HG03135 (cell line): Measurements from ENCODE around the gene WIPI1.
"Not testable (repeated sequence)": the region's sequence is repeated elsewhere in the genome, so short reads cannot be mapped to it uniquely, and the experiment has no call there.

Experiments used
- ATAC-seq: cut with Tn5 transposase; IDR thresholded peaks from one replicate; pipeline ENCODE4 v1.9.1; 2021; ENCODE audit warnings: mild to moderate bottlenecking, moderate library complexity; ENCODE audit not compliant: unreplicated experiment

The WIPI1 gene

GRCh38 chr17:68420065-68420464 is 37.2 kb downstream of the WIPI1 start:
- no peak for ATAC-seq

- ATAC-seq: no peak
These were observed 38.4 kb downstream of the WIPI1 start for GRCh38 chr17:68418876-68419275.

DNA sequence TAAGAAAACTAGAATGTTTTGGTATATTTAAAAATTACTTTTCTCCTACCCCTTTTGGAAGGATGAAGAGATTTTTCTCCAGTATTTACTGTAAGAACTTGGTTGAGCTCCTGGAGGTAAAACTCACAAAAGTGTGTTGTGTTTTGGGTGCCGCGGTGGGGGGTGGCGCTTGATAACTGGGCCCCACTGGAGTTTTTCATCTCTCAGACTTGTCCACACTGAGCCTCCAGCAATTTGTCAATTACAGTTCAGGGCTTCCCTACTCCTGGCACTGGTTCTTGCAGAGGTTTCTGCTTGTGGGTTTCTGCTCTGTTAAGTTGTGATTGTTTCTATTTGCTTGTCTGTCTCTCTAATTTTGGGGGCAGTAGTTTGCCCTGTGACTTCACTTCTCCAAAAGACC is 40.0 kb downstream of the WIPI1 start:
- no peak for ATAC-seq

GRCh38 chr17:68414901-68415300 is 42.4 kb downstream of the WIPI1 start:
- not testable (repeated sequence) for ATAC-seq

DNA sequence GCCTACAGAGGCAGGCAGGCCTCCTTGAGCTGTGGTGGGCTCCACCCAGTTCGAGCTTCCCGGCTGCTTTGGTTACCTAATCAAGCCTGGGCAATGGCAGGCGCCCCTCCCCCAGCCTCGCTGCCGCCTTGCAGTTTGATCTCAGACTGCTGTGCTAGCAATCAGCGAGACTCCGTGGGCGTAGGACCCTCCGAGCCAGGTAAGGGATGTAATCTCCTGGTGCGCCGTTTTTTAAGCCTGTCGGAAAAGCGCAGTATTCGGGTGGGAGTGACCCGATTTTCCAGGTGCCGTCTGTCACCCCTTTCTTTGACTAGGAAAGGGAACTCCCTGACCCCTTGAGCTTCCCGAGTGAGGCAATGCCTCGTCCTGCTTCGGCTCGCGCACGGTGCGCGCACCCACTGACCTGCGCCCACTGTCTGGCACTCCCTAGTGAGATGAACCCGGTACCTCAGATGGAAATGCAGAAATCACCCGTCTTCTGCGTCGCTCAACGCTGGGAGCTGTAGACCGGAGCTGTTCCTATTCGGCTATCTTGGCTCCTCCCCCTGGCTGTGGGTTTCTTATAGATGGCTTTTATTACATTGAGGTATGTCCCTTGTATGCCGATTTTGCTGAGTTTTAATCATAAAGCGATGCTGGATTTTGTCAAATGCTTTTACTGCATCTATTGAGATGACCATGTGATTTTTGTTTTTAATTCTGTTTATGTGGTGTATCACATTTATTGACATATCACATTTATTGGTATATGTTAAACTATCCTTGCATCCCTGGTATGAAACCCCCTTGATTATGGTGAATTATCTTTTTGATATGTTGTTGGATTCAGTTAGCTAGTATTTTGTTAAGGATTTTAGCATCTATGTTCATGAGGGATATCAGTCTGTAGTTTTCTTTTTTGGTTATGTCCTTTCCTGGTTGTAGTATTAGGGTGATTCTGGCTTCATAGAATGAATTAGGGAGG is 43.4 kb downstream of the WIPI1 start:
- ATAC-seq: not testable (repeated sequence)

DNA sequence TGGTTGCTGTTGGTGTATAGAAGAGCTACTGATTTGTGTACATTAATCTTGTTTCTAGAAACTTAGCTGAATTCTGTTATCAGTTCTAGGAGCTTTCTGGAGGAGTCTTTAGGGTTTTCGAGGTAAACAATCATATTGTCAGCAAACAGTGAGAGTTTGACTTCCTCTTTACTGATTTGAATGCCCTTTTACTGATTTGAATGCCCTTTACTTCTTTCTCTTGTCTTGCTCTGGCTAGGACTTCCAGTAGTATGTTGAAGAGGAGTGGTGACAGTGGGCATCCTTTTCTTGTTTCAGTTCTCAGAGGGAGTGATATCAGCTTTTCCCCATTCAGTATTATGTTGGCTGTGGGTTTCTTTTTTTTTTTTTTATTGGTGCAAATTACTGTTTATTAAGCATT is 49.6 kb downstream of the WIPI1 start:
- ATAC-seq: not testable (repeated sequence)

DNA sequence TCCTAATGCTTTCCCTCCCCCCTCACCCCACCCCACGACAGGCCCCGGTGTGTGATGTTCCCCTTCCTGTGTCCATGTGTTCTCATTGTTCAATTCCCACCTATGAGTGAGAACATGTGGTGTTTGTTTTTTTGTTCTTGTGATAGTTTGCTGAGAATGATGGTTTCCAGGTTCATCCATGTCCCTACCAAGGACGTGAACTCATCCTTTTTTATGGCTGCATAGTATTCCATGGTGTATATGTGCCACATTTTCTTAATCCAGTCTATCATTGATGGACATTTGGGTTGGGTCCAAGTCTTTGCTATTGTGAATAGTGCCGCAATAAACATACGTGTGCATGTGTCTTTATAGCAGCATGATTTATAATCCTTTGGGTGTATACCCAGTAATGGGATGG is 53.5 kb downstream of the WIPI1 start:
- not testable (repeated sequence) for ATAC-seq

DNA sequence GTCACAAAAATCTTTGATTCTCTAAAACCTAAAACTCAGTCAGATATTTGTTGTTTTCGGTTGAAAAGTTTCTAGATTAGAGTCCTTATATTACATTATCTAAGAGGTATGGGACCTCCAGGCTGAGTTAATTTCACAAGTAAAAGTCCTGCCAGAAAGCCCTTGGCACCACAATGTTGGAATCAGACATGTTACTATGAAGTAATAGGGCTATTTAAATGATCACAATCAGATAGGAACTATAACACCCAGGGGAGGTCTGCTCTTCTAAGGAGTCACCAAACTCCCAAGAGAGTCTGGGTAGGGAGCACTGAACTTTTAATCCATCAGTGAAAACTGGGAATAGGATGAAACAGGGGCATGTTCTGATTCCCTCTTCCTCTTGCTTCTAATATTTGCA is 54.2 kb downstream of the WIPI1 start:
- ATAC-seq: no peak

DNA sequence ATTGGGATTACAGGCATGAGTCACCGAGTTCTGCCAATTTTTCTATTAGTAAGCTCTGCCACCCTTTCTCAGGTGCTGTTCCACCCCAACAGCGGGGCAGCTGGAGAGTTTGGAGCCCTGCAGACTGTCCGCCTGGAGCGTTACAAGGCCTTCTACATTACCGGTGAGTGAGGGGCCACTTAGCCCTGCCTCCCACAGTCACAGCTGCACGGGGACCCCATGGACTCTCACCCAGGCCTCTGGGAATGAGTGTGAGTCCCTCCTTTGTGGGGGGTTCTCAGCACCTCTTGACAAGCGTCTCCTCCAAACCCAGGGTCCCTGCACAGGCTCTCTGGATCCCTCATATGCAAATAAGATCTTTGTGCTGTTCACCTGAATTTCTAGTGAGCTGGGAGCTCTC is 56.0 kb downstream of the WIPI1 start:
- no peak for ATAC-seq

- no peak for ATAC-seq
These were observed 56.9 kb downstream of the WIPI1 start for GRCh38 chr17:68400404-68400735.

GRCh38 chr17:68399638-68400403 is 57.5 kb downstream of the WIPI1 start:
- ATAC-seq: no peak

GRCh38 chr17:68398691-68399637 is 58.3 kb downstream of the WIPI1 start:
- ATAC-seq: peak; percentile 83

- ATAC-seq: no peak
These were observed 60.2 kb downstream of the WIPI1 start for GRCh38 chr17:68397108-68397536.

- ATAC-seq: no peak
These were observed 60.8 kb downstream of the WIPI1 start for GRCh38 chr17:68396226-68397107.

DNA sequence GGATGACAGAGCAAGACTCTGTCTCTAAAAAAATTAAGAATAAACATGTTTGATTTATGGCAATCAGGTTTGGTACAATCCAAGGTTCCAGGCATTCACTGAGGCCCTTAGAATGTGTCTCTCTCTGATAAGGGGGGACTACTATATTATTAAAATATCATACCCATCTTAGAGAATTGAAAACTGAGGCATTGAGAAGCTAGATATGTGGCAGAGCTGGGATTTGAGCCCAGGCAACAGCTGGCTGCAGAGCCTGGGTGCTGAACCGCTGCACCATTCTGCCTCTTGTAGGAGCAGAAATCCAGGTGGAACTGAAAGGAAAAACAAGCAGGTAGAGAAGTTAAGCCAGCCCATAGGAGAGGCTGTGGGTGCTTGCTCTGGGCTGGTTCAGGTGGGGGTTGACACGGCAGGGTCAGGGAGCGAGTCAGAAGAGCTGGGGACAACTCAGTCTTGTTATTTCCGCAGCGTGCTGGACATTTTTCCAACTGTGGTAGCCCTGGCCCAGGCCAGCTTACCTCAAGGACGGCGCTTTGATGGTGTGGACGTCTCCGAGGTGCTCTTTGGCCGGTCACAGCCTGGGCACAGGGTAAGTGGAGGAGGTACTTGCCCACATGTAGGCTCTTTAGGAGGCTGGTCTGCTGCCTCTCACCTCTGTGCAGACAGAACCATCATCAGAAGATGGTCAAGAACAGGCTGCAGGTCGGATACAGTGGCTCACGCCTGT is 62.5 kb downstream of the WIPI1 start:
- ATAC-seq: no peak

DNA sequence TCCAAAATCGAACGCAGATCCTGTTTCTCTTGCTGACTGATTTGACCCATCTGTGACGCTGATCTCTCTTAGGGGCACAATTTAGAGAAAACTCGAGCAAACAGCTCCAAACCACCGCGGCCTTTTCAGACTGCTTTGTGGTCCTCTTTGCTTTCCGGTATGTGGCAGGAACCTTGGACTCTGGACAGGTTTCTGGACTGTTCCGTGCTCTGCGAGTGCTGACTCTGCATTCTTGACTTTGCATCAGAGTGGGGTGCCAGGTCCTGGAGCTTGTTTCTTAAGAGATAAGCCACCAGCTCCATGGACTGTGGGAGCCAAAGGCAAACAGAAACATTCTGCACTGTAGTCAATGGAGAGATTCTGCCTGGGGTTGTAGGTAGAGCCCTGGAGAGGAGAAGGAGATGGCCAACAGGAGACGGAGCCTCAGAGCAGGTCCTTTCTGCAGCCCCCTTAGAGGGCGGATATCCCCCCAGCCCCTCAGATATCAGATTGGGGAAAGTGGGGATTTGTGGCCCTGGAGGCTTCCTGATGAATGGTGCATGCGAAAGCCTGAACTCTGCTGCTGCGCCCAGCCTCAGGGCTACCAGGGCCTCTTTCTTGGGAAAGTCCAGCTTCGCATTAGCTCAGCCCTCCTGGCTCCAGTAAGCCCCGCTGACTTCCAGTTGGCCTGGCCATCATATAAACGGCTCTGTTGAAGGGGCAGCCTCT is 65.6 kb downstream of the WIPI1 start:
- ATAC-seq: no peak

DNA sequence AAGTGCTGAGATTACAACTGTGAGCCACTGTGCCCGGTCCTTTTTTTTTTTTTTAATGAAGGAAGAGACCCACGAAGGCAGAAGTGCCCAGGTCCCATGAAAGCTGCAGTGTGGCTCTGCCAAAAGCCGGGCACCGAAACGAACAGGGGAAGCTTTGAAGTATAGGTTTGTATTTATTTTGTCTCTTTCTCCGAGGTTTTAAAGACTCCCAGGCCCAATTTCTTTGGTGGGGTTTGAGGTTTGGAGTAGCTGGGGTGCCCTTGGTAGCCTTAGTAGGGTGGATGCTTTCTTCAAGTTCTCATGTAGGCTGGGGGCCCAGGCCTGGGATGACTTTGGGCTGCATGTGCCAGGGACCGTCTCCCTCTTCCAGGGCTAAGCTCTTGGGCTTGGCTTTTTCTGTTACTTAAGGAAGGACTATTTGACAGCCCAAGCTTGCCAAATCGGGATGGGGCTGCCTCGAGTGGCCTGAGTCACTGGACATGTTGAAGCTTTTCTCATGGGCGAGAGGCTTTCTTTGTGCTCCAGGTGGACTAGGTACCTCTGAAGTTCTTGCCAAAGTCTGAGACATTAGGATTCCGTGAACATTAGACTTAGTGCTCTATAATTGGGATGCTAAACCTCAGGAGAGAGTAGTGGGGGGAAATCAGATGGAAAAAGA is 66.3 kb downstream of the WIPI1 start:
- ATAC-seq: no peak

GRCh38 chr17:68389041-68389440 is 68.3 kb downstream of the WIPI1 start:
- ATAC-seq: no peak
